ENCODE measurements around the gene SHTN1.

DNA sequence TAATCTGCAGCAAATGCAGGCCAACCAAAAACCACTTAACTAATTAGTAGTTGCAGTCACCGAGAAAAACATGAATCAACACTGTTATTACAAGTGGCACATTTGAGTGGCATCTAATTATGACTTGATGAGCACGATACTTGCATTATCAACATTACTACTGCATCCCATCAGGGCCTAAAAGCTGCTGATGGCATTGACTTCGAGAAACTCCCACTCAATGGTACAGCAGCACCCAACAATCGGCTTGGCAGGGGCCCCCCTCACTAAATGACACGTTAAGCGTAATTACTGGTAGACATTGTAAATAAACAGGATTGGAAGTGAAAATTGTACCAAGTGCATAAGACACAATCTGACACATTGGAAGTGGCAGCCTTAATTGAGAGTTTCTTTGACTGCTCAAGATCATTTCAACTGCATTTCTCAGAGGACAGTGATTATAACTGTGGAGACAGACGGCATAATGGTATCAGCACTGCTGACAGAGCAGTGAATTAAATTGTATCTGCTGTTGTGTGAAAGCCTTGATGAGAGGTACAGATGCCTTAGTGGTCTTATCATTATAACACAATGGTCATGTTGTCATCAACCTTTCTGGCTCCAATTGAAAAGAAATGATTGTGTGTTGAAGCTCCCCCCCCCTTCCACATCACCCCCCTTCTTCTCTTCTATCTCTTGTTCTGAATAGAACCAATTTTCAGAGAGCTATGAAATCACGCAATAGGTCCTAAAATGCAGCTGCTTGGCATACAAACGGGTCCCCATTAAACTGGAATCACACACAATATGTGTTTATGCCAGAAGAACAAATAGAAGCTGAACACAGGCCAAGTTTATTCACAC is 43.4 kb downstream of the SHTN1 start:
- TF ChIP-seq EZH2phosphoT487 (IDR thresholded peaks at IDR 0.05; ENCODE audit: unreplicated experiment) (no peak), ZNF114 (CRISPR knock-in tag; IDR thresholded peaks at IDR 0.05) (no peak), EZH2 (IDR thresholded peaks at IDR 0.05; ENCODE audit: low read depth, unreplicated experiment) (no peak), POLR2AphosphoS5 (IDR thresholded peaks at IDR 0.05; ENCODE audit: low read depth) (no peak), JUNB (IDR thresholded peaks at IDR 0.05; ENCODE audit: unreplicated experiment) (no peak), CREB1 (CRISPR knock-in tag; IDR thresholded peaks at IDR 0.05; ENCODE audit: low read depth) (no peak), ZNF331 (CRISPR knock-in tag; IDR thresholded peaks at IDR 0.05; ENCODE audit: low read depth) (no peak)
- TF ChIP-seq, protein P1, sequence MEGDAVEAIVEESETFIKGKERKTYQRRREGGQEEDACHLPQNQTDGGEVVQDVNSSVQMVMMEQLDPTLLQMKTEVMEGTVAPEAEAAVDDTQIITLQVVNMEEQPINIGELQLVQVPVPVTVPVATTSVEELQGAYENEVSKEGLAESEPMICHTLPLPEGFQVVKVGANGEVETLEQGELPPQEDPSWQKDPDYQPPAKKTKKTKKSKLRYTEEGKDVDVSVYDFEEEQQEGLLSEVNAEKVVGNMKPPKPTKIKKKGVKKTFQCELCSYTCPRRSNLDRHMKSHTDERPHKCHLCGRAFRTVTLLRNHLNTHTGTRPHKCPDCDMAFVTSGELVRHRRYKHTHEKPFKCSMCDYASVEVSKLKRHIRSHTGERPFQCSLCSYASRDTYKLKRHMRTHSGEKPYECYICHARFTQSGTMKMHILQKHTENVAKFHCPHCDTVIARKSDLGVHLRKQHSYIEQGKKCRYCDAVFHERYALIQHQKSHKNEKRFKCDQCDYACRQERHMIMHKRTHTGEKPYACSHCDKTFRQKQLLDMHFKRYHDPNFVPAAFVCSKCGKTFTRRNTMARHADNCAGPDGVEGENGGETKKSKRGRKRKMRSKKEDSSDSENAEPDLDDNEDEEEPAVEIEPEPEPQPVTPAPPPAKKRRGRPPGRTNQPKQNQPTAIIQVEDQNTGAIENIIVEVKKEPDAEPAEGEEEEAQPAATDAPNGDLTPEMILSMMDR (conservative IDR thresholded peaks at IDR 0.05; ENCODE audit: low read depth in 2 of 2), result no peak
- TF ChIP-seq, protein P2, sequence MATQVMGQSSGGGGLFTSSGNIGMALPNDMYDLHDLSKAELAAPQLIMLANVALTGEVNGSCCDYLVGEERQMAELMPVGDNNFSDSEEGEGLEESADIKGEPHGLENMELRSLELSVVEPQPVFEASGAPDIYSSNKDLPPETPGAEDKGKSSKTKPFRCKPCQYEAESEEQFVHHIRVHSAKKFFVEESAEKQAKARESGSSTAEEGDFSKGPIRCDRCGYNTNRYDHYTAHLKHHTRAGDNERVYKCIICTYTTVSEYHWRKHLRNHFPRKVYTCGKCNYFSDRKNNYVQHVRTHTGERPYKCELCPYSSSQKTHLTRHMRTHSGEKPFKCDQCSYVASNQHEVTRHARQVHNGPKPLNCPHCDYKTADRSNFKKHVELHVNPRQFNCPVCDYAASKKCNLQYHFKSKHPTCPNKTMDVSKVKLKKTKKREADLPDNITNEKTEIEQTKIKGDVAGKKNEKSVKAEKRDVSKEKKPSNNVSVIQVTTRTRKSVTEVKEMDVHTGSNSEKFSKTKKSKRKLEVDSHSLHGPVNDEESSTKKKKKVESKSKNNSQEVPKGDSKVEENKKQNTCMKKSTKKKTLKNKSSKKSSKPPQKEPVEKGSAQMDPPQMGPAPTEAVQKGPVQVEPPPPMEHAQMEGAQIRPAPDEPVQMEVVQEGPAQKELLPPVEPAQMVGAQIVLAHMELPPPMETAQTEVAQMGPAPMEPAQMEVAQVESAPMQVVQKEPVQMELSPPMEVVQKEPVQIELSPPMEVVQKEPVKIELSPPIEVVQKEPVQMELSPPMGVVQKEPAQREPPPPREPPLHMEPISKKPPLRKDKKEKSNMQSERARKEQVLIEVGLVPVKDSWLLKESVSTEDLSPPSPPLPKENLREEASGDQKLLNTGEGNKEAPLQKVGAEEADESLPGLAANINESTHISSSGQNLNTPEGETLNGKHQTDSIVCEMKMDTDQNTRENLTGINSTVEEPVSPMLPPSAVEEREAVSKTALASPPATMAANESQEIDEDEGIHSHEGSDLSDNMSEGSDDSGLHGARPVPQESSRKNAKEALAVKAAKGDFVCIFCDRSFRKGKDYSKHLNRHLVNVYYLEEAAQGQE (IDR thresholded peaks at IDR 0.05; ENCODE audit: unreplicated experiment), result no peak
- TF ChIP-seq, protein P3, sequence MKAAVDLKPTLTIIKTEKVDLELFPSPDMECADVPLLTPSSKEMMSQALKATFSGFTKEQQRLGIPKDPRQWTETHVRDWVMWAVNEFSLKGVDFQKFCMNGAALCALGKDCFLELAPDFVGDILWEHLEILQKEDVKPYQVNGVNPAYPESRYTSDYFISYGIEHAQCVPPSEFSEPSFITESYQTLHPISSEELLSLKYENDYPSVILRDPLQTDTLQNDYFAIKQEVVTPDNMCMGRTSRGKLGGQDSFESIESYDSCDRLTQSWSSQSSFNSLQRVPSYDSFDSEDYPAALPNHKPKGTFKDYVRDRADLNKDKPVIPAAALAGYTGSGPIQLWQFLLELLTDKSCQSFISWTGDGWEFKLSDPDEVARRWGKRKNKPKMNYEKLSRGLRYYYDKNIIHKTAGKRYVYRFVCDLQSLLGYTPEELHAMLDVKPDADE (IDR thresholded peaks at IDR 0.05), result no peak
